GM20000 (cell line): ENCODE data around the gene RIN1.

Source experiments
- DNase-seq: peaks from one replicate; pipeline ENCODE4 v3.0.0; 2012; ENCODE audit warnings: low spot score
- CTCF ChIP-seq: IDR thresholded peaks from 2 replicates; pipeline ENCODE4 v1.5.1; 2012; ENCODE audit warnings: mild to moderate bottlenecking, control low read depth; ENCODE audit errors: extremely low read depth, missing control alignments

RIN1 gene

GRCh38 chr11:66302656-66303055, 33.6 kb downstream of the RIN1 start:
- DNase-seq = no peak
- TF ChIP-seq CTCF = no peak

- no peak for TF ChIP-seq CTCF
- no peak for DNase-seq
Observed at GRCh38 chr11:66299186-66299585, 37.0 kb downstream of the RIN1 start.

- TF ChIP-seq CTCF = no peak
- no peak for DNase-seq
Observed at GRCh38 chr11:66297610-66298009, 38.6 kb downstream of the RIN1 start.

GRCh38 chr11:66294626-66295620, 41.3 kb downstream of the RIN1 start:
- no peak for TF ChIP-seq CTCF

GRCh38 chr11:66293777-66294625, 42.2 kb downstream of the RIN1 start:
- no peak for TF ChIP-seq CTCF
- peak; percentile 19 for DNase-seq

More at GRCh38 chr11:66294626-66295620, 41.3 kb downstream of the RIN1 start:
- peak; percentile 25 for DNase-seq

GRCh38 chr11:66293352-66293751, 42.9 kb downstream of the RIN1 start:
- DNase-seq = no peak
- no peak for TF ChIP-seq CTCF
